Neural crest cell (in vitro differentiated cells): ENCODE results near the gene FRMD4A. TPM values are rescaled to one million over a fixed set of nuclear protein-coding genes. Genes with fewer than 3 reads are reported as not detected.

Experiments
- DNase-seq: peaks from one replicate; pipeline ENCODE4 v3.0.0; 2021; ENCODE audit warnings: low read depth, mixed read lengths, low spot score
- H3K27ac Mint-ChIP-seq: one replicate; pipeline ENCODE4 v1.8.0; 2021; ENCODE audit warnings: mild to moderate bottlenecking, mixed read lengths; ENCODE audit not compliant: unreplicated experiment
- H3K27me3 Mint-ChIP-seq: 2 replicates; pipeline ENCODE4 v1.8.0; 2021; ENCODE audit warnings: low read depth, mild to moderate bottlenecking, mixed read lengths
- H3K36me3 Mint-ChIP-seq: 2 replicates; pipeline ENCODE4 v1.8.0; 2021; ENCODE audit warnings: low read depth, mild to moderate bottlenecking, mixed read lengths
- H3K4me1 Mint-ChIP-seq: 2 replicates; pipeline ENCODE4 v1.8.0; 2021; ENCODE audit warnings: mixed read lengths
- H3K4me3 Mint-ChIP-seq: one replicate; pipeline ENCODE4 v1.8.0; 2021; ENCODE audit warnings: mild to moderate bottlenecking, mixed read lengths
- H3K9me3 Mint-ChIP-seq: 2 replicates; pipeline ENCODE4 v1.8.0; 2021; ENCODE audit warnings: mixed read lengths
- total RNA-seq: library from RNA; stranded (reverse); gene quantifications from 2 replicates; pipeline ENCODE4 v1.2.1, GENCODE V29; 2021
- TF ChIP-seq, protein P1 (sequence below): fragments of 200-600 bp; sonication (generic); conservative IDR thresholded peaks from 2 replicates; pipeline ENCODE4 v1.5.0; 2021; ENCODE audit warnings: antibody characterized with exemption, mild to moderate bottlenecking

FRMD4A gene
- total RNA-seq, 1 donor from 2014 or later: 65.3 TPM

DNA sequence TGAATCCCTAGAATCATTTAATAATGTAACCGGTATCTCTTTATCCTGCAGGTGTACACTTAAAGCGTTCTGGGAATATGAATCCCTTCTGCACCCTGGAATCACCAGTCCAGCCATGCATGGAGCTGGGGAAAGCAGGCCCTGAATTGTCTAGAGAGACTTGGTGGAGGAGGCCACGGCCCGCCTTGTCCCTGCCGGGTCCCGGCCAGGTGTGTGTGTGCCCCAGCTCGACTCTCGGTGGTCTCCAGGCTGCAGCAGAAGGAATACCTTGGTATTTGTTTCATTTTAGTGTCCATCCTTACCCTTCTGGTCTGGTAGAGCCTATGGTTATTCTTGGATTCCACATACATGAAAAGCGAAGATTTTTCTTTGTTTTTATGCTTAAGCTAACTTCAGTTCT is 685.9 kb downstream of the FRMD4A start:
- Mint-ChIP-seq H3K9me3 (peaks cover 15% of the 10 kb centered on the region), H3K27me3 (no peaks in the 10 kb centered on the region), H3K27ac (no peak overlapping the region), H3K4me1 (no peaks in the 10 kb centered on the region), H3K4me3 (no peak overlapping the region), H3K36me3 (peaks cover 48% of the 10 kb centered on the region)
- TF ChIP-seq, protein P1, sequence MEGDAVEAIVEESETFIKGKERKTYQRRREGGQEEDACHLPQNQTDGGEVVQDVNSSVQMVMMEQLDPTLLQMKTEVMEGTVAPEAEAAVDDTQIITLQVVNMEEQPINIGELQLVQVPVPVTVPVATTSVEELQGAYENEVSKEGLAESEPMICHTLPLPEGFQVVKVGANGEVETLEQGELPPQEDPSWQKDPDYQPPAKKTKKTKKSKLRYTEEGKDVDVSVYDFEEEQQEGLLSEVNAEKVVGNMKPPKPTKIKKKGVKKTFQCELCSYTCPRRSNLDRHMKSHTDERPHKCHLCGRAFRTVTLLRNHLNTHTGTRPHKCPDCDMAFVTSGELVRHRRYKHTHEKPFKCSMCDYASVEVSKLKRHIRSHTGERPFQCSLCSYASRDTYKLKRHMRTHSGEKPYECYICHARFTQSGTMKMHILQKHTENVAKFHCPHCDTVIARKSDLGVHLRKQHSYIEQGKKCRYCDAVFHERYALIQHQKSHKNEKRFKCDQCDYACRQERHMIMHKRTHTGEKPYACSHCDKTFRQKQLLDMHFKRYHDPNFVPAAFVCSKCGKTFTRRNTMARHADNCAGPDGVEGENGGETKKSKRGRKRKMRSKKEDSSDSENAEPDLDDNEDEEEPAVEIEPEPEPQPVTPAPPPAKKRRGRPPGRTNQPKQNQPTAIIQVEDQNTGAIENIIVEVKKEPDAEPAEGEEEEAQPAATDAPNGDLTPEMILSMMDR: no peak
- DNase-seq: no peak

DNA sequence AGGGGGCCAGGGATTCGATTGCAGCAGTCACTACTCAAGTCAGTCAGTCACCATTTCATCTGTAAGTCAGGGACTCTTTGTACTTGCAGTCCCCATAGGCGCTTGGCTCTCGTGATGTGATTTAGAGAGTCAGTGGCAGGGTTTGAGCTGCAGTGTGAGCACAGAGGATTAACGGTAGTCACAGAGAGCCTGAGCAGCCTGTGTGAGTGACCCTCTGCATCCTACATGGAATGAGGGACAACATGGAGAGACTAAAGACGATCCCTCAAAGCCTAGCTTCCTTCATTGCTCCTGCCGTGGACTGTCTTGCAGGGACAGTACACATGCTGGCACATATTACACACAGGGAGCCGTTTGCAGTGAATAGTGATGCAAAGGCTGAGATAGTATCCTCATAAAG is 687.7 kb downstream of the FRMD4A start:
- TF ChIP-seq, protein P1: no peak
- H3K27me3 Mint-ChIP-seq: no peaks in the 10 kb centered on the region
- DNase-seq: no peak
- peaks cover 54% of the 10 kb centered on the region for H3K36me3 Mint-ChIP-seq
- no peak overlapping the region for H3K4me3 Mint-ChIP-seq
- peaks cover 15% of the 10 kb centered on the region for H3K9me3 Mint-ChIP-seq
- H3K4me1 Mint-ChIP-seq: no peaks in the 10 kb centered on the region
- no peak overlapping the region for H3K27ac Mint-ChIP-seq

DNA sequence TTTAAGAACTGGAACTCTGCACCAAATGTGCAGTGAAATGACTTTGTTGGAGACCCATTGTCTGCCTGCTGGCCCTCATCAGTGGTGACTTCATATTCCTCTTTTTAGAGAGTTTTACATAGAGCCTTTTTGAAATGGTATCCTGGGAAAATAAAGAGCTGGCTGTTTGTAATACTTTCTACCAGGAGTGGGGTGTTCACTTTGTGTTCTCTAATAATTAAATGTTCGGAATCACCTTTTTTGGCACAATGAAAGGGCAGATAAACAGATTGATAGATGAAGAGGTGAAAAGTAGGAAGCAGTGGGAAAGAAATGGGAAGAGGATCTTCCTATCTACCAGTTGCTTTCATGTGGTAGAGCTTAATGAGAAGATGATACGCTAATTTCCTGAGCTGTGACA is 688.4 kb downstream of the FRMD4A start:
- TF ChIP-seq, protein P1: no peak
- Mint-ChIP-seq H3K27ac (no peak overlapping the region), H3K9me3 (peaks cover 15% of the 10 kb centered on the region), H3K27me3 (no peaks in the 10 kb centered on the region), H3K36me3 (peaks cover 56% of the 10 kb centered on the region), H3K4me3 (no peak overlapping the region), H3K4me1 (no peaks in the 10 kb centered on the region)
- no peak for DNase-seq

DNA sequence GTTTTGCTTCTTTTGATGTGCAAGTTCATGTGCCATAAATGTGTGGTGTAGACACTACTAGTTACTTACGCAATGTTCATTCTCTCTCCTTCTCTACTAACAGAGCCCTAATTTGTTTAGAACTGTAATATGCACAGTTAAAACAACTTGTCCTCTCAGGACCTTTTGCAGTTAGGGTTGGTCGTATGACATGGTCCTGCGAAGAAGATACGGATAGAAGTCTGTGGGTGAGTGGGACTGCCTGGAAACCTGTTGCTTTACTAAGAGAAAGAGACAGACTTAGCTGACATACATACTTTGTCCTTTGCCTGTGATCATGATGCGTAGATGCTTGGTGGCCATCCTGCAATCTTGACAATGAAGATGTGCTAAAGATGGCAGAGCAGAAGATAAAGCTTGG is 692.8 kb downstream of the FRMD4A start:
- TF ChIP-seq, protein P1: no peak
- H3K27me3 Mint-ChIP-seq: no peaks in the 10 kb centered on the region
- H3K4me1 Mint-ChIP-seq: peaks cover 8% of the 10 kb centered on the region
- no peak overlapping the region for H3K4me3 Mint-ChIP-seq
- no peak overlapping the region for H3K27ac Mint-ChIP-seq
- H3K36me3 Mint-ChIP-seq: peaks cover 41% of the 10 kb centered on the region
- H3K9me3 Mint-ChIP-seq: peaks cover 15% of the 10 kb centered on the region
- DNase-seq: no peak

DNA sequence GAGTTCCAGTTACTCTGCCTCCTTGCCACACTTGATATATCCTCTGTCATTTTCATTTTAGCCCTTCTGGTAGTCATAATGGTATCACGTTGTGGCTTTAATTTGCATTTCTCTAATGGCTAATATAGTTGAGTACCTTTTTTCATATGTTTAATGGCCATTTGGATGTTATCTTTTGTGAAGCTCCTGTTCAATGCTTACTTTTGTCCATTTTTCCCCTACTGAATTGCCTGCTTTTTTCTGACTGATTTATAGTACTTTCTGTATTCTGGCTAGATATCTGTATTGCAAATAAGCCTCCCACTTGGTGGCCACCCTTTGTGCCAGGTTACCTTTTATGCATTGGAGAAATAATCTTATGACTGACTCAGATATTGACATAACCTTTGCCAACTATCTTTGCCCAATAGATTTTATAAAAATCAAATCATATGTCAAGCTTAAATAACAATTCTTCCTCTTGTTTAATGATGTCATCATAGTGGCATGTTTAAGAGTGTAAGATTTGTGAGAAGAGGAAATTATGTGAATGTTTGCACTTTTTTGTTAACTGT is 693.3 kb downstream of the FRMD4A start:
- Mint-ChIP-seq H3K27me3 (no peaks in the 10 kb centered on the region), H3K4me3 (no peak overlapping the region), H3K9me3 (peaks cover 10% of the 10 kb centered on the region), H3K27ac (no peak overlapping the region), H3K4me1 (peaks cover 10% of the 10 kb centered on the region), H3K36me3 (peaks cover 36% of the 10 kb centered on the region)
- DNase-seq: no peak
- TF ChIP-seq, protein P1: no peak
